Left lung (tissue), 10 donors: ENCODE results near the gene KRT77. TPM values are rescaled to one million over a fixed set of nuclear protein-coding genes. Genes with fewer than 3 reads are reported as not detected.

Experiments
- ATAC-seq: fragments of 200-7000 bp; cut with Tn5 transposase; one replicate; pipeline ENCODE4 v1.9.1; 2020; ENCODE audit warnings: moderate library complexity
- DNase-seq, 4 donors: peaks; one replicate each; pipeline ENCODE4 v3.0.0-alpha.2; 2013 to 2020
- H3K27ac ChIP-seq, 2 donors: fragments of 200-600 bp; sonication (generic) in 1 of 2; one replicate each; pipeline versions ENCODE4 v1.5.0 to v1.8.0; 2020 to 2021
- H3K27me3 ChIP-seq, 2 donors: fragments of 200-600 bp; sonication (generic) in 1 of 2; one replicate each; pipeline versions ENCODE4 v1.5.0 to v1.8.0; 2020 to 2021
- H3K36me3 ChIP-seq, 2 donors: fragments of 200-600 bp; sonication (generic) in 1 of 2; one replicate each; pipeline versions ENCODE4 v1.5.0 to v1.8.0; 2020 to 2021
- H3K4me1 ChIP-seq, 2 donors: fragments of 200-600 bp; one replicate each; pipeline ENCODE4 v1.8.0; 2021
- H3K4me3 ChIP-seq, 2 donors: fragments of 200-600 bp; sonication (generic) in 1 of 2; one replicate each; pipeline versions ENCODE4 v1.5.0 to v1.8.0; 2020 to 2021; ENCODE audit warnings: mild to moderate bottlenecking in 1 of 2
- H3K9me3 ChIP-seq, 2 donors: fragments of 200-600 bp; sonication (generic) in 1 of 2; one replicate each; pipeline versions ENCODE4 v1.5.0 to v1.8.0; 2020 to 2021
- intact Hi-C, 2 donors: fragments of 100-400 bp; cut with DNase I; formaldehyde crosslinking; loops; one replicate each; pipeline versions ENCODE4 v1.11.2 to v1.14.2; 2022
- polyA plus RNA-seq, 6 donors: library from polyadenylated mRNA; unstranded; fragments of 120-200 nt; gene quantifications; one replicate each; pipeline ENCODE4 v1.2.1, GENCODE V29; 2013; ENCODE audit not compliant: insufficient read length in 6 of 6
- total RNA-seq, 2 donors: library from RNA; stranded (reverse); fragmentation: NEBNext Ultra II Directional; extraction: Animal tissue kit (Norgen Biotek cat#: 25700); gene quantifications; one replicate each; pipeline ENCODE4 v1.2.1, GENCODE V29; 2021
- TF ChIP-seq, protein P1 (sequence below), 2 donors: fragments of 200-600 bp; sonication (generic) in 1 of 2; IDR thresholded peaks; one replicate each; pipeline versions ENCODE4 v1.5.0 to v1.8.0; 2021; ENCODE audit warnings: antibody characterized with exemption in 2 of 2
- donor health status: DM: no; HTN: yes; CAD: no.
- donor health status: DM: no; HTN: no; CAD: no.

KRT77 gene
- total and polyA plus RNA-seq, 8 donors, result not detected

GRCh38 chr12:52708010-52708409 lies 4.7 kb upstream of the KRT77 start:
- Histone ChIP-seq H3K27me3 (peaks cover 7 to 44% of the 10 kb centered on the region in 2 donors), H3K4me1 (no peaks in the 10 kb centered on the region), H3K9me3 (no peaks in the 10 kb centered on the region), H3K36me3 (no peaks in the 10 kb centered on the region), H3K4me3 (no peak overlapping the region), H3K27ac (no peak overlapping the region)
- no peak for DNase-seq
- intact Hi-C loops, result no loop called here
- no peak for ATAC-seq
- TF ChIP-seq, protein P1, sequence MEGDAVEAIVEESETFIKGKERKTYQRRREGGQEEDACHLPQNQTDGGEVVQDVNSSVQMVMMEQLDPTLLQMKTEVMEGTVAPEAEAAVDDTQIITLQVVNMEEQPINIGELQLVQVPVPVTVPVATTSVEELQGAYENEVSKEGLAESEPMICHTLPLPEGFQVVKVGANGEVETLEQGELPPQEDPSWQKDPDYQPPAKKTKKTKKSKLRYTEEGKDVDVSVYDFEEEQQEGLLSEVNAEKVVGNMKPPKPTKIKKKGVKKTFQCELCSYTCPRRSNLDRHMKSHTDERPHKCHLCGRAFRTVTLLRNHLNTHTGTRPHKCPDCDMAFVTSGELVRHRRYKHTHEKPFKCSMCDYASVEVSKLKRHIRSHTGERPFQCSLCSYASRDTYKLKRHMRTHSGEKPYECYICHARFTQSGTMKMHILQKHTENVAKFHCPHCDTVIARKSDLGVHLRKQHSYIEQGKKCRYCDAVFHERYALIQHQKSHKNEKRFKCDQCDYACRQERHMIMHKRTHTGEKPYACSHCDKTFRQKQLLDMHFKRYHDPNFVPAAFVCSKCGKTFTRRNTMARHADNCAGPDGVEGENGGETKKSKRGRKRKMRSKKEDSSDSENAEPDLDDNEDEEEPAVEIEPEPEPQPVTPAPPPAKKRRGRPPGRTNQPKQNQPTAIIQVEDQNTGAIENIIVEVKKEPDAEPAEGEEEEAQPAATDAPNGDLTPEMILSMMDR (IDR thresholded peaks at IDR 0.05), result no peak

DNA sequence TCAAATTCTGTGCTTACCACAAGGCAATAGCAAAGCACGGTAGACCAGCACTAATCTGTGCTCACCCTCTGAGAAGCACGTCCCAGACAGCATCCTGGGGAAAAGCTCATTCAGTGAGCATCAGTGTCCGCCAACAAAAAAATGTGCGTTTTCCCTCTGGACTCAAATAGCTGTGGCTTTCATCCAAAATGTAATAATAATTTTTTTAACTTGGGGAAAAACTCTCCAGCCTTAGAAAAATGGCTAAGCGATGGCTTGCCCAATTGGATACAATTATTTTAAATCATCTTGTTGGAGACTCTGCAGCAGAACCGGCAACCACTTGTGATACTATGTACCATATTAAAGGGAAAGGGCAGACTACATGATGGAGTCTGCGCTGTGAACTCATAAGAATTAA lies 1.1 kb upstream of the KRT77 start:
- intact Hi-C loops, result no loop called here
- no peak for ATAC-seq
- TF ChIP-seq, protein P1 (IDR thresholded peaks at IDR 0.05), result no peak
- Histone ChIP-seq H3K9me3 (no peaks in the 10 kb centered on the region), H3K4me3 (no peak overlapping the region), H3K27ac (no peak overlapping the region), H3K27me3 (peaks cover 0 to 43% of the 10 kb centered on the region in 2 donors), H3K4me1 (no peaks in the 10 kb centered on the region), H3K36me3 (no peaks in the 10 kb centered on the region)
- no peak for DNase-seq

- Histone ChIP-seq H3K27ac (no peak overlapping the region), H3K27me3 (peaks cover 0 to 43% of the 10 kb centered on the region in 2 donors), H3K36me3 (no peaks in the 10 kb centered on the region), H3K4me1 (no peaks in the 10 kb centered on the region), H3K9me3 (no peaks in the 10 kb centered on the region), H3K4me3 (no peak overlapping the region)
- TF ChIP-seq, protein P1 (IDR thresholded peaks at IDR 0.05), result no peak
- DNase-seq, result no peak
- no peak for ATAC-seq
- intact Hi-C loops, result no loop called here
Measured at GRCh38 chr12:52703878-52704277, 554 bp upstream of the KRT77 start.

- Histone ChIP-seq H3K36me3 (no peaks in the 10 kb centered on the region), H3K4me1 (no peaks in the 10 kb centered on the region), H3K27me3 (peaks cover 0 to 57% of the 10 kb centered on the region in 2 donors), H3K27ac (no peak overlapping the region), H3K4me3 (no peak overlapping the region), H3K9me3 (no peaks in the 10 kb centered on the region)
- ATAC-seq (no peak), DNase-seq (no peak)
- TF ChIP-seq, protein P1 (IDR thresholded peaks at IDR 0.05), result no peak
- intact Hi-C loops, result no loop called here
Measured at GRCh38 chr12:52702338-52702737, 986 bp downstream of the KRT77 start.

DNA sequence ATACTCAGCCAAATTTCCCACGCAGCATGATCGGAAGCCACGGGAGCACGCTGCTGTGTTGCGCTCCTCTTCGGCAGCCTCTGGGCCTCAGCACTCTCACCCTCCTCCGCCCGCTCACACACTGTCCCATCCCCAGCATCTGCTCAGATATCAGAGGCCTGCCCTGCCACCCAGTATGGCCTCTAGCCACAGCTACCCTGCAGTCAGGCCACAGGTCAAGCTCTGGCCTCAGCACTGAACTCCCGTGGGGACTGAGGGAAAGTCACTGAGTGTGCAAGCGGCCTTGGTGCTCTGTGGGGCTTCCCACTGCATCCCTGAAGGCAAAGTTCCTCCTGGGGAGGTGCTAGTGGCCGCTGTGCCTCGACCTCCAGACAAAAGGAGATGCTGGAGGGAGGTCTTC lies 2.0 kb downstream of the KRT77 start:
- Histone ChIP-seq H3K27me3 (peaks cover 0 to 67% of the 10 kb centered on the region in 2 donors), H3K9me3 (no peaks in the 10 kb centered on the region), H3K36me3 (no peaks in the 10 kb centered on the region), H3K4me1 (no peaks in the 10 kb centered on the region), H3K27ac (no peak overlapping the region), H3K4me3 (no peak overlapping the region)
- DNase-seq, result no peak
- ATAC-seq, result no peak
- intact Hi-C loops, result no loop called here
- TF ChIP-seq, protein P1 (IDR thresholded peaks at IDR 0.05), result no peak
